Ishikawa (cell line): Measurements from ENCODE around the gene DST.

ENCODE experiments used
- EGR1 ChIP-seq: IDR thresholded peaks from 2 replicates; pipeline ENCODE4 v1.6.1; 2012
- MAX ChIP-seq: IDR thresholded peaks from 2 replicates; pipeline ENCODE4 v1.6.1; 2012

DNA sequence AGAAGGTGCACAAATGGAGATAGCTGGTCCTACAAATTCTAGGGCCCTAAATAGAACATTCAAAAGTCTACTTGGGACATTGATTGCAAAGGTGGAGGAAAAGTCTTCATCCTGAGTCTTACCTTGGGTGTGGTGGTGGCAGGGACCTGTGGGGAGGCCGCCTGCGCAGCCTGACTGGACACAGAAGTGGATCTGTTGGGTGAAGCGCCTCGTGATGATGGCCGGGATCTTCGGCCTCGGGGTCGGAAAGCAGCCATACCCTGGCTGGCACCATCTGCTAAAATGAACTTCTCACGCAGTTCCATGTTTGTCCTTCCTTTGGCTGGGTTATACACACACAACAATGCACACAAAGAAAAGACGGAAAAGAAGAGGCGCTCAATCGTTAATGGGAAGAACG is 179.2 kb downstream of the DST start:
- TF ChIP-seq EGR1 (no peak), MAX (no peak)
